Measurements from ENCODE around the gene DNAJC6.

DNAJC6 gene

GRCh38 chr1:65297706-65298105 is 11.6 kb upstream of the DNAJC6 start:
- DNase-seq = no peak

- DNase-seq = no peak
Measured at GRCh38 chr1:65299328-65299727, 10.0 kb upstream of the DNAJC6 start.

- DNase-seq = no peak
Measured at GRCh38 chr1:65308781-65309303, 501 bp upstream of the DNAJC6 start.

- peak; percentile 59 for DNase-seq
Measured at GRCh38 chr1:65310078-65310587, 790 bp downstream of the DNAJC6 start.

DNA sequence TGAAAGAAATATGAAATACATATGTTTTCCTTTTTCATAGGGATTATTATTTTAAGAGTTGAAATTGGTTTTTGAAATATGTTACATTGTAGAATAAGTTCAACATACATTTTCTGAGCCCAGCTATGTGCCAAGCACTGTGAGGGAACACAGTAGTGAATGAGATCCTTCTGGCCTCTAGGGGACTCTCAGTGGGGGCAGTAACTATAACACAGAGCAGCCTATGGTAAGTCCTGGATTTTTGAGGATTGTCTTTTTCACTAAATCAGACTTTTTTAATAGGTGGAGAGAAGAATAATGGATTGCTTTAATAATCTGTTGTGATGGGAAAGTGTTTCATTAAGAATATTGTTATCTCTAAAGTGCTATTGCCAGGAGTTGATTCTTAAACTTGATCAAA is 2.4 kb downstream of the DNAJC6 start:
- DNase-seq = no peak

- DNase-seq = no peak
Measured at GRCh38 chr1:65316233-65316632, 6.9 kb downstream of the DNAJC6 start.

DNA sequence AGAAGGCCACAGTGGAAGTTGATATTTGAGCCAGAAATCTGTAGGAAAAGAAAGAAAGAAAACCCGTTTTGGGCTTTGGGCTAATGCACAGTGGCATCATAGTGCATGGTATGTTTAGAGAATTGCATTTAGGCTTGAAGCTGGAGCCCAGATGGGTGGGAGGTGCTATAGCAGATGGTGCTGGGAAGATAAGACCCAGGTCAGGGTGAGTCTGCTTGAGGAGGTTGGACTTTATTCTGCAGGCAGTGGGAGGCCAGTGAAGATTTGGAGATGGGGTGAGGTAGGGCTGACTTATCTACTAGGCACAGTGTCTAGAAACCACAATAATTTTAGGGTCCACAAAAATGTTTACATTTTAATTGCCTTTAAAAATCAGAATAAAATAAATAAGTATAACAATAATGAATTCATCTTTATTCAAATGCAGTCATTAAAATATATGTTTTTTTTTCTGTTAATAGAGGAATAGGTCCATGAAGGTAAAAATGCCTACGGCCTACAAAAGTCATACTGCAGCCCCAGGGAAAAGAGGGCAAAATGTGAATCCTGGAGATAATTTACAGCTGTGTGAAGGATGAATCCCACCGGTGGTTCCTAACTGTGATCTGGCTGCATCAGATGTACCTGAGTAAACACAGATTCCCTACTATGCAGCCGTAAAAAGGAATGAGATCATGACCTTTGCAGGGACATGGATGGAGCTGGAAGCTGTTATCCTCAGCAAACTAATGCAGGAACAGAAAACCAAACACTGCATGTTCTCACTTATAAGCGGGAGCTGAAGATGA is 8.7 kb downstream of the DNAJC6 start:
- no peak for DNase-seq

GRCh38 chr1:65319141-65319540 is 9.8 kb downstream of the DNAJC6 start:
- no peak for DNase-seq

GRCh38 chr1:65319754-65320153 is 10.4 kb downstream of the DNAJC6 start:
- DNase-seq = no peak

GRCh38 chr1:65321879-65322278 is 12.5 kb downstream of the DNAJC6 start:
- no peak for DNase-seq

GRCh38 chr1:65323246-65323645 is 13.9 kb downstream of the DNAJC6 start:
- DNase-seq = no peak

DNA sequence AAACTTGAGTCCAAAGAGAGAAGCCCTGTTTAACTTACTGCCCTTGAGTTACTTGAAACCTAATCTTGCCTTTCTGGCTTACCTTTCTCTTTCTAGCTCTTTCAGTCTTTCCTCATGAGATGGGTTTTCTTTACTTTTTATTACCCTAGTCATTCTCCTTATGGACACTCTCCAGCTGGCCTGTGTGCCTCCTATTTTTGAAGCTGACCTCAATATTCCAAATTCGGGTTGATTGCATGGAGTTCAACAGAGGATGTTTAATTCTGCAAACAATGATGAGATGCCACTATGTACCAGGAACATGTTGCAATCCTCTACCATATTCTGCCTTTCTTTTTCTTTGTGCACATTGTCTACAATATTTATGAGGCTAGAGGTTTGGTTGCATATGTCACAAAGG is 20.7 kb downstream of the DNAJC6 start:
- DNase-seq = no peak

- DNase-seq = no peak
Measured at GRCh38 chr1:65330822-65331221, 21.5 kb downstream of the DNAJC6 start.

DNA sequence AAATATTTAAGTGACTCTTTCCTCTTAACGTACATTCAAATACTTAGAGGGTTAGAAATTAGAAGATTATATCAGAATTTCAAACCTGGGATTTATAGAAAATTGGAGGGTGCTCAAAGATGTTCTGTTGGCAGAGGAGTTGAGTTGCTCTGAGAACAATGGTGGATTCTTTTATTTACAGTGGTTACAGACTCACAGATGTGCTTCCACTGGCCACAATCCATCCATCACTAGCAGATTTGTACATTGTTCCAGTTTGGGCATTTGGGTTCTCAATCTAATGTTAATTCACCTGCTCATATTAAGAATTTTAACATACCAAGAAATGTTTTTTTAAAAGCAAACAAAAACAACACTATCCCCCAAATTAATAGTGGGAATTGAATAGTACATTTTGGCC is 23.5 kb downstream of the DNAJC6 start:
- DNase-seq = no peak

DNA sequence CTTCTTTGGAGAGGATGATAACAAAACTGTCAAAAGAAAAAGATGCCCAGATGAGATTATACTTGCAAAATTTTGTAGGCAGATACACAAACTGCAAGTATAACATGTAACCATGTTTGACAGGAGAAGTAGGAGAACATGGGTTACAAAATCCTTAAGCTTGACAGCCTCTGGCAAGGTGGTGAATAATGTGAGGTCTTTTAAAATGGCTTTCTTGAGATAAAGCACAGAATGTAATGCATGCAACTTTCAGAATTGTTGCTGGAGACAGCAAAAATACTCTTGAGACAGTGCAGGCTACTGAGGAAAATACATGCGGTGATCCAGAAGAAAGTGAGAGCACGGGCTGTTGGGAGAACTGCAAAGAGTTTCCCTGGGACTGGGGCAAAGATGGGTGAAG is 24.7 kb downstream of the DNAJC6 start:
- no peak for DNase-seq

GRCh38 chr1:65339866-65340468 is 30.6 kb downstream of the DNAJC6 start:
- no peak for DNase-seq

GRCh38 chr1:65341381-65341780 is 32.0 kb downstream of the DNAJC6 start:
- no peak for DNase-seq

GRCh38 chr1:65343286-65343685 is 33.9 kb downstream of the DNAJC6 start:
- no peak for DNase-seq

DNA sequence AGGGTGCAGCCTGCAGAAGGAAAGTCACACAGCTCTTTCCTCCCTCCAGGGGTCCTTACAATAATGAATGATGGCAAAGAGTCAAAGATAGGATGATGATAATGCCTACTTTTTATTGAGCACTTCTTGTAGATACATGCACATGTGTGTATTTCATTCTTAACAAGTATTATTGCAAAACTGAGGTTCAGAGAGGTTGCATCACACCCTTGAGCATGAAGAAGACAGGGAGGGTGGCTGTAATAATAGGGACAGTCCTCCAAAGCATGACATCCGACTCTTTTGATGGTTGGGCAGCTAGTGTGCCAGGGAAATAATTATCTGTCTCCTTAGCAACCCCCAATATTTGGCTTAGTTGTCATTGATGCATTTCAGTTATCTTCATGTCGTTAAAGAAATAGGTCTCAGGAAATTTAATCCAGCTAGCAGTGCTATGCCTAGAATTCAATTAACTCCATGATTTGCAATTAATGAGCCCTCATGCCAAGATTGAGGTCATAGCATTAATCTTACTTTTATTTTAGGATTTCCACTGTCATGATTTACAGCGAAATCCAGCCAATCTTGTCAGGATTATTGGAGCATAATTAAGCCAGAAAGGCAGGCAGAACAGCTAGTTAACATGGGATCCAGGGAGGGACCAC is 35.0 kb downstream of the DNAJC6 start:
- DNase-seq = no peak

DNA sequence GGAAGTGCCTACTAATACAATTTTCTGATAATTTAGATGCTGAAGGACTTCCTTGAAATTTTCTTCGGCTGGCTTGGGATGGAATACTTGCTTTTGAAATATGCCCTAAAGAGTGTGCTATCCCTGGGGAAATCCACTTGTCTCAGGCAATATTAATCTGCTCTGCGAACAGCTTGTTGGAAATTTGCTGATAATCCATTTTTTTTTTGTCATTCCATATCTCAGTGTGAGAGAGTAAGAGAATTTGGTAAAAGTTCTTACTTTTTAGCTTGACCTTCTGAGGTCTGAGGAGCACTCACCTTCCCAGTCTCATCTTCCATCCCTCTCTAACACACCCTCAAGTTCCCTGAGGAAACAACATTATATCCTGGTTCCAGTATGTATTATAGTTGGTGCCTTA is 36.8 kb downstream of the DNAJC6 start:
- no peak for DNase-seq

DNA sequence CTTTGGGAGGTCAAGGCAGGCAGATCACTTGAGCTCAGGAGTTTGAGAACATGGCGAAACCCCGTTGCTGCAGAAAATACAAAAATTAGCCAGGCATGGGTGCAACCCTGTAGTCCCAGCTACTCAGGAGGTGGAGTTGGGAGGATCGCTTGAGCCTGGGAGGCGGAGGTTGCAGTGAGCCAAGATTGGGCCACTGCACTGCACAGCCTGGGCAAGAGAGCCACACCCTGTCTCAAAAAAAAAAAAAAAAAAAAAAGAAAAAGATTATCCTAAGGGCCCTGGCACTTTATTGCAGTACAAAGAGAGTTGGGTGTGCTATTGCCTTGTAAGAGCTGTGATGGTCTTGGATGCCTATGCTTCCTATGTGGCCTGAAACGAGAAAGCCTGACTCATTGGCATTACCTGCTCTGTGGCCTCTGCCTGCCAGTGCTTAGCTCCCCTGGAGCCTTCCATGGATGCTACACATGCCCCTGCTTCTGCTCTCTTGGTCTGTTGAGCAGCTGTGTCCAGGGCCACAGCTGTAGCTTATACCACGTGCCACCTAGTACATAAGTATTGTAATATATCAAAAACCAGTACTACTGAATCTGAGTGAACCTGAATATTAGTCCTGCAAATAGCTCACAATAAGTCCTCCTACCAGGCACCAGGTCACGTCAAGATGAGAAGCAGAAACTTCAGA is 45.8 kb downstream of the DNAJC6 start:
- no peak for DNase-seq

DNA sequence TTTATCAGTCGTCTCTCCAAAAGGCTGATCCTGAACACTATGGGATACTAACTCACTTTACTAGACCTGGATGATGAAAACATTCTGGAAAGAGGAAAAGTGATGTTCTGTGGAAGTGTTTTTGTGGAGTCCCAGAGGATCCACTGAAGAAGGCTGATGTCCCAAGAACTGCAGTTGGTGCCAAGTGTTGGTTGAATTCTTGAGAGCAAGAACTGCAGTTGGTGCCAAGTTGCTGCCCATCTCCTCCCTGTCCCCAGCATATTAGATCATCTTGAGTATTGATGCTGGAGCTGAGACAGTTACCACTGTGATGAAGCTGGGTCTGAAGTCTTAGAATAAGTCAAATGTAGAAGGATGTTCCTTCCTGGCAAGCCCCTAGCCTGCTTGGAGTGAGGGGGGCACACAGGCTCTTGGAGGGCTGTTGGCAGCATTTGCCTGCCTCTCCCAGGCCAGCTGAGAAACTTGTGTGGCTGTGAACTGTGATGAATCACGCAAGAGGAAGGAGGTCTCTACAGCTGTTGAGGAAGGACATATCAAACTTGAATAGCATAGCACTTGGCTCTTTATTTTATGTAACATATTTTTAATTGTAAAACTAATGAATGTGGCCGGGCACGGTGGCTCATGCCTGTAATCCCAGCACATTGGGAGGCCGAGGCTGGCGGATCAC is 48.1 kb downstream of the DNAJC6 start:
- DNase-seq = no peak

DNA sequence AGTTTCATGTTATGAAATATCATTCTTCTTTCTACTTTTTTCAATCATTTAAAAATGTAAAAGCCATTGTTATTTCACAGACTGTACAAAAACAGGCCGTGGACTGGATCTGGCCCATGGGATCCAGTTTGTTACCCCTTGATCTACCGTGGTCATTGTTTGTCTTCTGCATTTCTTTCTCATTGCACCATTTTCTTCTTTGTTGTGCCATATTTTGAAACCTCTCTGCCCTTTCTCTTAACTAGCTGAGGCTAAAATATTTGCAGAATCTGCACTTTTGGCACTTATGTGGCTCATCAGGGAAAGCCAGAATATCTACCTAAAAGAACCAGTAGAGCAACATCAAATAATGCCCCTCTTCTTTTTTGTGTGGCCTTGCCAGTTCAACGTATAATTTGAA is 50.5 kb downstream of the DNAJC6 start:
- DNase-seq = no peak

All from femur (tissue), 1 donor.